Activated CD8-positive, alpha-beta T cell treated with anti-CD3 and anti-CD28 coated beads for 36 hours (primary cell): ENCODE data around the gene MAP2K2. TPM values are rescaled to one million over a fixed set of nuclear protein-coding genes. Genes with fewer than 3 reads are reported as not detected.

ENCODE experiments used
- ATAC-seq: fragments of 200-7000 bp; cut with Tn5 transposase; one replicate; pipeline ENCODE4 v1.10.0; 2021; ENCODE audit warnings: mild to moderate bottlenecking, moderate library complexity
- CTCF ChIA-PET: fragments of 350-600 bp; sonication (Branson Sonifier 250); formaldehyde crosslinking; loops from one replicate; lab custom pipeline; 2021; ENCODE audit warnings: antibody characterized with exemption; lab: Charles Lee
- POLR2A ChIA-PET: fragments of 350-600 bp; sonication (Branson Sonifier 250); formaldehyde crosslinking; loops from one replicate; lab custom pipeline; 2021; ENCODE audit warnings: antibody characterized with exemption; lab: Charles Lee
- DNase-seq: peaks from one replicate; pipeline ENCODE4 v3.0.0-alpha.2; 2020
- H3K27ac Mint-ChIP-seq: one replicate; pipeline ENCODE4 v1.8.0; 2021; ENCODE audit warnings: mild to moderate bottlenecking, mixed read lengths
- H3K27me3 Mint-ChIP-seq: one replicate; pipeline ENCODE4 v1.8.0; 2021; ENCODE audit warnings: mixed read lengths
- H3K36me3 Mint-ChIP-seq: one replicate; pipeline ENCODE4 v1.8.0; 2021; ENCODE audit warnings: low read depth, mixed read lengths
- H3K4me1 Mint-ChIP-seq: one replicate; pipeline ENCODE4 v1.8.0; 2021; ENCODE audit warnings: low read depth, mixed read lengths
- H3K4me3 Mint-ChIP-seq: one replicate; pipeline ENCODE4 v1.8.0; 2021; ENCODE audit warnings: mild to moderate bottlenecking, moderate library complexity, mixed read lengths
- H3K9me3 Mint-ChIP-seq: one replicate; pipeline ENCODE4 v1.8.0; 2021; ENCODE audit warnings: mixed read lengths
- CTCF ChIP-seq: fragments of 200-600 bp; IDR thresholded peaks from one replicate; pipeline ENCODE4 v1.8.0; 2022; ENCODE audit warnings: antibody characterized with exemption, mild to moderate bottlenecking
- intact Hi-C: fragments of 100-400 bp; cut with micrococcal nuclease; formaldehyde crosslinking; loops from one replicate; pipeline ENCODE4 v1.10.0; 2022
- total RNA-seq, 2 experiments: library from RNA; stranded (reverse); gene quantifications; one replicate each; pipeline ENCODE4 v1.2.3, GENCODE V29; 2021

The MAP2K2 gene
- total RNA-seq, 2 experiments from 2014 or later, result 141 to 145 TPM

GRCh38 chr19:4109626-4109945 is 14.3 kb downstream of the MAP2K2 start:
- POLR2A ChIA-PET, result interaction anchor here (0.6 to 1.6 kb wide), 4 partner anchors 11 to 81 kb away, joined by 3 to 5 read pairs (median 4); no protein-coding TSS in a partner anchor
- CTCF ChIA-PET, result interaction anchor here (1.9 kb wide), 1 partner anchor 30 kb away, joined by 9 read pairs; no protein-coding TSS in a partner anchor
- TF ChIP-seq CTCF, result no peak
- ATAC-seq (no peak), DNase-seq (no peak)
- peak overlapping the region; percentile 94 for H3K27ac Mint-ChIP-seq
- H3K9me3 Mint-ChIP-seq, result peaks cover 2% of the 10 kb centered on the region
- no peaks in the 10 kb centered on the region for H3K27me3 Mint-ChIP-seq
- peaks cover 73% of the 10 kb centered on the region for H3K36me3 Mint-ChIP-seq
- H3K4me1 Mint-ChIP-seq, result peaks cover 58% of the 10 kb centered on the region
- intact Hi-C loops, result no loop called here
- no peak overlapping the region for H3K4me3 Mint-ChIP-seq

DNA sequence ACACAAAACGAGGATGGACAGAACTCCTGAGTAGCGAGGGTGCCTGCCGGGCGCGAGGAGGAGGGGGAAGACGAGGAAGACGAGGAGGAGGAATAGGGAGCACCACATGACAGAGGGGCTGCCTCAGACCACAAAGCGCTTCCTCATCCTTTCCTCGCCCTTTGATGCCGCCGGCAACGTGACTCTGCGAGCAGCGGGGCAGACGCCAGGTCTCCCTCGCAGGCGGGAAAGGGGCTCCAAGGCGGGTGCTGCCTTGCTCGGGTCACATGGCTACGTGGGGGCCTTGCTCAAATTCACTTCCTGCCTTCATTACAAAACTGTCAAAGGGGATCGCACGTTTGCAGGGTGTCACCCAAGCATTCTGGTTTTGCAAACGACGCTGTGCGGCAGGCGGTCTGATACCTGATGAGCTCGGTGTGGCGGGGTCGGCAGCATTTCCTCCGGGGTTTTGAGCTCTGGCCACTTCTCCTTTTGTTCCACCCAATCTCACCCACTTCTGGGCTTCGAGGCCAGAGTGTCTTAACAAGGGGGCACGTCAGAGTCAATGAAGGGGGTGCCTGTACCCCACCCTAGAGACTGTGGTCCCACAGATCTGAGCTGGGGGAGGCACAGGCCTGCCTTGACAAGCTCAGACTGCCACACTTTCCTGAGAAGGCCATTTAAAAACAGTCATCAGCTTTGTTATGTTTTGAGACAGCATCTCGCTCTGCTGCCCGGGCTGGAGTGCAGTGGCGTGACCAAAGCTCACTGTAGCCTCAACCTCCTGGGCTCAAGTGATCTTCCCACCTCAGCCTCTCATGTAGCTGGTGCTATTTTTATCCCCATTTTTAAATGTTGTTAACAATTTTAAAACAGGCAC is 14.9 kb downstream of the MAP2K2 start:
- peak; percentile 61 for ATAC-seq
- Mint-ChIP-seq H3K27me3 (no peaks in the 10 kb centered on the region), H3K27ac (peak overlapping the region; percentile 94), H3K4me3 (peak overlapping the region; percentile 57), H3K36me3 (peaks cover 69% of the 10 kb centered on the region), H3K4me1 (peaks cover 59% of the 10 kb centered on the region), H3K9me3 (peaks cover 2% of the 10 kb centered on the region)
- no peak for TF ChIP-seq CTCF
- ChIA-PET CTCF (interaction anchor here (1.9 kb wide), 1 partner anchor 31 kb away, joined by 9 read pairs; no protein-coding TSS in a partner anchor), POLR2A (interaction anchor here (0.6 to 1.6 kb wide), 4 partner anchors 10 to 80 kb away, joined by 3 to 5 read pairs (median 4); no protein-coding TSS in a partner anchor)
- intact Hi-C loops, result no loop called here
- DNase-seq, result peak; percentile 88

GRCh38 chr19:4103080-4103433 is 20.9 kb downstream of the MAP2K2 start:
- ChIA-PET POLR2A (no interaction called here), CTCF (interaction anchor here (1.6 kb wide), 1 partner anchor 13 kb away, joined by 4 read pairs; no protein-coding TSS in a partner anchor)
- no peaks in the 10 kb centered on the region for H3K27me3 Mint-ChIP-seq
- TF ChIP-seq CTCF, result no peak
- ATAC-seq (peak; percentile 11), DNase-seq (peak; percentile 60)
- intact Hi-C loops, result no loop called here
- H3K4me1 Mint-ChIP-seq, result peaks cover 35% of the 10 kb centered on the region
- H3K27ac Mint-ChIP-seq, result peak overlapping the region; percentile 95
- peaks cover 34% of the 10 kb centered on the region for H3K36me3 Mint-ChIP-seq
- peaks cover 2% of the 10 kb centered on the region for H3K9me3 Mint-ChIP-seq
- H3K4me3 Mint-ChIP-seq, result no peak overlapping the region

DNA sequence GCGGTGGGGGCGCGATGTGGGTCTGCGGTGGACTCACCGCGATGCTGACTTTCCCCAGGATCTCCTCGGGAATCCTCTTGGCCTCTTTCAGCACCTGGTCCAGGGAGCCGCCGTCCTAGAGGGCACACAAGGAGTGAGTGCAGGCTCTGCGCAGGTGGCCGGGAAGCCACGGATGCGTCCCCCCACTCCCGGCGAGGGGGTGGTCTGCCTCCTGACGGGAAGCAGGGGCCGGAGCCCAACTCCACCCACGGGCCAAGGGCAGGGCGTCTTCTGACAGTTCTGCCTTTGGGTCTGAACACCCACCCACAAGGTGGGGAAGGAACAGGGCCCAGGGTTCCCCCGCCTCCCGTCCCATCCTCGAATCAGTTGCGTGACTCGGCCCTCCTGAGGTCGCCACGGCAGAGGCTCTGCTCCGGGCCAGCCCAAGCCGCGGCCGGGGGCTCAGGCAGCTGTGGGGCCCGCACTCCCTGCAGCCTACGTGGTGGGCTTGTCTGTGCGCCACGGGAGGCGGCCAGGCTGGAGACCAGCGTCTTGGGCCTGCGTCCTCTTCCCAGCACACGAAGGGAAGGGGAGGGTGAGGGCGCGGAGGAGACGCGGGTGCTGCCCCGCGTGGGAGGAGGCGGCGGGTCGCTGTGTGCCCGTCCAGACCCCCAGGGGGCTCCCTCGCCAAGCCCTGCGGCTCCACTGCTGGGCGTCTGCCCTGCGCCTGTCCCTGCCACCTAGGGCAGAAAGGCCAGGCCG is 21.4 kb downstream of the MAP2K2 start:
- H3K4me3 Mint-ChIP-seq, result no peak overlapping the region
- peaks cover 2% of the 10 kb centered on the region for H3K9me3 Mint-ChIP-seq
- H3K27me3 Mint-ChIP-seq, result no peaks in the 10 kb centered on the region
- CTCF ChIA-PET, result no interaction called here
- no peak overlapping the region for H3K27ac Mint-ChIP-seq
- H3K36me3 Mint-ChIP-seq, result peaks cover 30% of the 10 kb centered on the region
- peaks cover 31% of the 10 kb centered on the region for H3K4me1 Mint-ChIP-seq
- ATAC-seq, result no peak
- DNase-seq, result no peak
- no peak for TF ChIP-seq CTCF
- POLR2A ChIA-PET, result interaction anchor here (0.7 kb wide), 1 partner anchor 18 kb away, joined by 3 read pairs; no protein-coding TSS in a partner anchor
- intact Hi-C loops, result no loop called here

DNA sequence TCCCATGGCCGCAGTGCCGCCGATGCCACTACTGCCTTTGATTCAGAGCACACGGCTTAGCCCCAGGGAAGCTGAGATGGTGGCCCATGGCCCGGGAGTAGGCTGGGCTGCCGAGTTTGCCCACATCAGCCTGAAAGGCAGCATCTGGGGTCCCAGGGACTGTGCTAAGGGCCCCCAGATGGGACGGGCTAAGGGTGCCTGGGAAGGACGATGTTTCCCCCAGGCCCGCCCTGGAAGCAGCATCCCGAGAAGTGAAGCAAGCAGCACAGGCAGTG is 22.5 kb downstream of the MAP2K2 start:
- DNase-seq (no peak), ATAC-seq (no peak)
- no peak for TF ChIP-seq CTCF
- Mint-ChIP-seq H3K27ac (no peak overlapping the region), H3K4me3 (no peak overlapping the region), H3K4me1 (peaks cover 24% of the 10 kb centered on the region), H3K9me3 (peaks cover 2% of the 10 kb centered on the region), H3K27me3 (no peaks in the 10 kb centered on the region), H3K36me3 (peaks cover 26% of the 10 kb centered on the region)
- CTCF ChIA-PET, result no interaction called here
- POLR2A ChIA-PET, result interaction anchor here (0.7 kb wide), 1 partner anchor 19 kb away, joined by 3 read pairs; no protein-coding TSS in a partner anchor
- intact Hi-C loops, result no loop called here
